Epidermal melanocyte (primary cell): ENCODE data around the gene NRG3.

ENCODE experiments used
- DNase-seq: peaks from one replicate; pipeline ENCODE4 v3.0.0; 2011; ENCODE audit warnings: low spot score; ENCODE audit not compliant: insufficient read length

NRG3 gene

DNA sequence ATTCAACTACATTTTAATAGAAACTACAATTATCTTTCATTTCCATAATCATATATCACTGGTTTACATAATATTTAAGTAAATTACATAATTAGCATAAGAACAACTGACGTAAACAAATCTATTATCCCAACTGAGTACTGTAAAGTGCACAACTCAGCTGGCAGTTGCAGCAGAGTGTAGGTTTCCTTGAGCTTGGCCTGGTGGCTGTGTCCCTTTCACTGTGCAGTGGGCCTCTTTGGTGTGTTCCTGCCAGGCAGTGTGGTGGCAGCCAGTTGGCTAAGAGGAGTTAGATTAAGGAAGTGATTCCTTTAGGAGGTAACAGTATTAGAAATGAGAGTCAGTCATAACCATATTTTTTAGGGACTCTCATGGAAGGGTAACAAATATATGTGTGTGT lies 7.0 kb downstream of the NRG3 start:
- DNase-seq = no peak

DNA sequence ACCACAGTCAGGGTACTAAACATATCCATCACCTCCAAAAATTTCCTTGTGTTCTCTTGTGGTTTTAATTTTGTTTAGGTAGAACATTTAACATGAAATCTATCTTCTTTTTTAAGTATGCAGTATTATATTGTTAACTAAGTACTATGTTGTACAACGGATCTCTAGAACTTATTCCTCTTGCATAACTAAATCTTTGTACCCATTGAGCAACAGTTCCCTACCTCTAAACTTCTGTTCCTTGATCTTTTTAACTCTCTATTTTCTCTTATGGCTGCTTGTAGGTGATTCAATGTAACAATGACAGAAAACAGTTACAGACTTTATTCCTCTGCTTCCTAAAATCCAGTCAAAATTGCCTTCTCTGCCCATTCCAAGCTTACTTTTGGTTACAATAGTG lies 9.9 kb downstream of the NRG3 start:
- no peak for DNase-seq

- no peak for DNase-seq
These were observed 10.5 kb downstream of the NRG3 start for GRCh38 chr10:81885491-81885890.

DNA sequence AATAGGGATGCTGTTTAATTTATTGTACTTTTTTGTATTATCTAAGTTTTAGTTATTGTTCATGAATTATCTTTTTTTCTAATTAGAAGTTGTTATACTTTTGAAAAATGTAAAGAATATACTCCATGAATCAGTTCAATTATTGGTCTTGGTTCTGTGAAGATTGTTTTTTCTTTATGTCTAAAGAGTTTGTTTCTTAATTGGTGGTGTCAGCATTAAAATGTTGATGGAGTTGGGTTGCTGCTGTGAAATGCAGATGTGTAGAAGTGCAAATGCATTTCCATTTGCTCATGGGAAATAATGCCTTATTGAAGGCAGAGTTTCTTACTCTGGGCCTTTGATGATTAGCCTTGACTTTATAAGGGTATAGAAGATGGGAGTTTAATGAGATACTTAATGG lies 11.9 kb downstream of the NRG3 start:
- DNase-seq = no peak

GRCh38 chr10:81889181-81889769 lies 14.3 kb downstream of the NRG3 start:
- no peak for DNase-seq

DNA sequence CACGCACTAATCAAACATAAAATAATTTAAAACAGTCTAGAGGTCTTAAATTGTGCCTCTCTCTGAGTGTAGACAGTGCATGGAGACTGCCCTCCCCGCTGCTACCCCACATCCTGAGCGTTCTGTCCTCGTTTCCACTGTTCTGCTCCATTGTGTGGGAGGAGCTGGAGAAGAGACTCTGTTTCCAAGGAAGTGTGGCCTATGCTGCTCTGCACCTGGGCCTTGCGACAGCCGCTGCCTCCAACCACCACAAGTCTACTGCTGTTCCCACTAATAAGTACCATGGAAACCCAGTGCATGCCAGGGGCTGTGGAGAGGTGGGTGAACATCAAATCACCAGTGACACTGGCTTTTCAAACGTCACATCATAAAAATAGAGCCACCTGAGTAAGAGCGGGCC lies 19.6 kb downstream of the NRG3 start:
- no peak for DNase-seq

DNA sequence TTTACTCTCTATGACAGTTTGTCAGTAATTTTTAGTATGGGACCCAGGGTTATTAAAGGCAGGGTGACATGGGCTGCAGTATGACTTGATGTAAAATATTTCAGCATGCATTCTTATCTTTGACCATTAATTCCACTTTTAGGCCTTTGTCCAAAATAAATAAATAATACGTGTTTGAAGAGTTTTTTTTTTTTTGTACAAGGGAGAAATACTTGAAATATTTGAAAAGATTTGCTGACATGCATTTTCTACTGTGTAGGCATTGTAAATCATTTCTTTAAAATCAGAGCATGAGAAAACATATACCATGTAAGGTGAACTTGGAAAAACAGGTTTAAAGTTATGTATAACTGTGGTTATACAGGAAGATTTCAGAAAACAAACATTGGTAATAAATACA lies 23.5 kb downstream of the NRG3 start:
- no peak for DNase-seq

GRCh38 chr10:81900989-81901388 lies 26.0 kb downstream of the NRG3 start:
- DNase-seq = no peak

DNA sequence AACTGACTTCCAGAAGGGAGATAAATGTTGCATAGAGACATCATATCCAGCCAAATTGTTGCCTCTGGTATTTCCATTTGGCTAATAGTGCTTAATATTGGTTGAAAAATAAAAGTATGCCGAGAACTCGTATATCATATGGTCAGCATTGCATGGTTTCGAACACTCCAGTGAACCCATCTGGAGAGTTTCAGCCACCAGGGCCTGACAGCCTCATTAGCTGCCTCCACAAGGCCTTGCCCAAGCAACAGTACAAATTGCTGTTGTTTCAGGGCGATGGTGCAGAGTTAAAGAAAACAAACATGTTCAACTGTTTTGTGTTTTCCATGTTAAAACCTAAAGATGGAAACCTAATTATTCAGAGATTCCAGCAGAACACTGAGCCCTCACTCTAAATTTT lies 28.5 kb downstream of the NRG3 start:
- no peak for DNase-seq

DNA sequence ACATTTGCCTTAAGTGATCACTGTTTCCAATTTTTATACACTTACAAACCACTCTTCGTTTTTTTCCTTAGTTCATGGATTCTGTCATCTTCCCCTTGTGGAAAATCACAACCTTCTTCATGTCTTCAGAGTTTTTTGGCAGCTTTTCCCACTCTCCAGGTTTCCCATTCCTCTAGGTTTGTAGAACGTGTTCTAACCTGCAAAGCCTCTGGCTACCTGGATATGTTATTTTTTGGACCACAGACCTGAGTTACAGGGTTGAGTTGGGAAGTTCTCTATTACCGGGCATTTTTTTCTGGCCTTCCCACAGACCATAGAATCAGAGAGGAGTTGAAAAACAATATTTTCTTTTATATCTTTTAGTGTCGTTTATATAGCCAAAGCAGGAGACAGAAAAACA lies 30.2 kb downstream of the NRG3 start:
- DNase-seq = no peak

GRCh38 chr10:81909453-81909852 lies 34.5 kb downstream of the NRG3 start:
- no peak for DNase-seq

DNA sequence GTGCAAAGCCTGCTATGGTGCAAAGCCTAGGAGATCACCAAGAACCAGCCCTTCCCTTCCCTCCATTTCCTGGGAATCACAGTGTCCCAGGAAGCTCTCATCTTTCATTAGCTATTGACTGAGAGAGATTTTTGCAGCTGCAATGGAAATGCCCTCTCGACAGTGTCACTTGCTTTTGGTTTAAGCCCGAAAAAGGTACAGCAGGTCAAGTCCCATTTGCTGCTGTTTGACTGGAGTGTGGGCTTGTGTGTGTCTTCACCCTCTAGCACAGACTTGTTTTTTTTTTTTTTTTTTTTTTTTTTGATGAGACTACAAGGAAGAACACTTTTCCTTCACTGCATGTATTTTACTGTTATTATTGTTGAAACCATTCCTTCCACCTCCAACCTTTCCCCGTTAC lies 36.3 kb downstream of the NRG3 start:
- no peak for DNase-seq

- no peak for DNase-seq
These were observed 39.9 kb downstream of the NRG3 start for GRCh38 chr10:81914736-81915503.

- no peak for DNase-seq
These were observed 40.5 kb downstream of the NRG3 start for GRCh38 chr10:81915504-81915897.

- DNase-seq = no peak
These were observed 42.7 kb downstream of the NRG3 start for GRCh38 chr10:81917666-81918065.

GRCh38 chr10:81918766-81919165 lies 43.8 kb downstream of the NRG3 start:
- DNase-seq = no peak

- DNase-seq = no peak
These were observed 45.3 kb downstream of the NRG3 start for GRCh38 chr10:81920213-81920829.

DNA sequence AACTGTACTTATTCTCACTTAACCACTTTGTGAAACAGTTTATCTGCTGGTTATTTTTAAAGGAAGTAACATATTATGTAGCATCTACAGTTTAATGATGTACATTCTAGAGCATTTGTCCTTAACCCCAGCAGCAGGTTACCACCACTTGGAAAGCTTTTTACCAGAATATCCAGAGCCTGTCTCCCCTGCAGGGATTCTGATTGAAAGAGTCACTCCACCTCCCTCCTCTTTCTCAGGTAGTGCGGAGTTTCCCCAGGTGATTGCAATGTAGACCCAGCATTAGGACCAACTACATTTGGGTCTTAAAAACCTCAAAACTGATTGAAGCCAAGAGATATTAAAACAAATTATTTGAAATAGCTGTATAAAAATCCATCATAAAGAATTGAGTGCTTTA lies 53.1 kb downstream of the NRG3 start:
- DNase-seq = no peak

GRCh38 chr10:81943583-81943982 lies 68.6 kb downstream of the NRG3 start:
- DNase-seq = no peak

DNA sequence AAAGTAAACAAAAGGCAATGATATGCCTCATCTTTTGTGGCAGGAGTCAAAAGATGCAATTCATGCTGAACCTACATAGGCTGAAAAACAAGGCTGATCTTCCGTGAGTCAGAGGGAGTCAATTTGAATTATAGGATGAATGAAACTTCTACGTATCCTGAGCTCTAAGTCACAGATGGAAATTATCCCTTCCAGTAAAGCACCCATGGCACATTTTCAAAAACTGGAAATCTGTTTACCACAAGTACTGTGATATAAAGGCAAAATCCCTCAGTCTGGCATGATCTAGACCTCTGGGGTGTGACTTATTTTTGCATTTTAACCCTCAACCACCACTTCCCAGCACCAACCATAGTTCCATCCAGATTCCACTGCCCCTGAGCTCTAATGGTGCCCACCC lies 69.6 kb downstream of the NRG3 start:
- no peak for DNase-seq

GRCh38 chr10:81949283-81949682 lies 74.3 kb downstream of the NRG3 start:
- DNase-seq = no peak

DNA sequence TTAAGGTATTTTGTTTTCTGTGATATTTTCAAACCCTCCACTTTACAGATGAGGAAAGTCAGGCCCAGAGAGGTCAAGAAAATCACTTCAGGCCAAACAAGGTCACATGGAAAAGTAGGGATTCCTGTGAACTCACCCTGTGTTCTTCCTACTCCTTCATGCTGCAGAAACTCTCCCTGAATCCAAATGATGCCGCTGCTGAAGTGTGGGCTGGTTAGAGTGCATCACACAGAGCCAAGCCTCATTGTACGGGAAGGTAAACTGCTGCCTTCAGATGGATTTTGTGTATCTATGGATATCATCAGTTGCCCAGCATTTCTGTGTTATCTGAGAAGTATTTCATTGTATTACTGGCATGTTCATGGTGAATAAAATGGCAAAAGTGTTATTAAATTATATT lies 75.4 kb downstream of the NRG3 start:
- DNase-seq = no peak

DNA sequence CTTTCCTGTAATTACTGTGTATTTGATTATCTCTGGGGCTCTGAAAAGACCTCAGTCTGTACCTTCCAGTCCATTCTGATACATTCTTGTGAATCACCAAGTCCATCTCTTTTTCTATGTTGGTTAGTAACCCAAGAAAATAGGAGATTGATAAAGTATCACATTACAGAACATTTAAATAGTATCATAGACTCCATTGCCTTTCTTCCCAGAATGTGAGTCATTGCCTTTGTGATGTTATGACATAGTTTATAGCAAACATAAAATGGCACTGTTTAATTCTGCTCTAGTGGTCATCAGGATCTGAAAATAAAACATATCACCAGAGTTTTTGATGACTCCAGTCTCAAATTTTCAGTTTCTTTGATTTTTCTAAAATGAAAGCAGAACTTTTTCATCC lies 78.4 kb downstream of the NRG3 start:
- no peak for DNase-seq
